T-helper 1 cell (primary cell): ENCODE measurements around the gene NIBAN1.

Experiments used
- DNase-seq, 5 donors: peaks; one replicate each; pipeline ENCODE4 v3.0.0-alpha.2; 2012 to 2020

Gene NIBAN1

DNA sequence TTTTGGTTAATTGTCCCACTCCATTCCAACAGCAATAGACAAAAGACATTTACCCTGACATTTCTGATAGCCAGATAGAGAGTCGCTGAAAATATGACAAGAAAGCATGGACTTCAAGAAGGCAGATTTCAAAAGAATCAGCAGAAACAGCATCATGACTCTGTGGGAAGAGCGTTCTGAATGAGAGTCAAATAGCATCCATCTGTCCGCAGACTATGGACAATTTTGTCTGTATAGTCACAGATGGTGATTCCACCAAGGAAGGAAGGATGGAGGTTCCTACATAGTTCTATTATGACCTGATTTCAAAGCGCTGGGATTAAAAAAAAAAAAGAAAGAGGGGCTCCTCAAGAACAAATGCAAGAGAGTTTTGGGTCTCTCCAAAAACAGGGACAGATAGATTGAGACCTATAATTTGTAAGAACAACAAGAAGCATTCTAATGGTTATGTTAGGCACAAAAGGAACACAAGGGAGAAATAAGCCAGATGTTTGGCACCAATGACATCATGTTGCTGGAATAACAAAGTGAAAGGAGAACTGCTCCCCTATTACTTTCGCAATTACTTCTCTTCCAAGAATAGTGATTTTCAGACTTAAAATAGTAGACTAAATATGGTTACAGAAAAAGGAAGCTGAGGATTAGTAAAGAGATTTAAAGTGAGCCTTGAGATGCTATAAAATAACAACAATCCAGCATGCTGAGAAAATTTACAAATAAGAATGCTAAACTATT, 28.5 kb downstream of the NIBAN1 start:
- no peak for DNase-seq

DNA sequence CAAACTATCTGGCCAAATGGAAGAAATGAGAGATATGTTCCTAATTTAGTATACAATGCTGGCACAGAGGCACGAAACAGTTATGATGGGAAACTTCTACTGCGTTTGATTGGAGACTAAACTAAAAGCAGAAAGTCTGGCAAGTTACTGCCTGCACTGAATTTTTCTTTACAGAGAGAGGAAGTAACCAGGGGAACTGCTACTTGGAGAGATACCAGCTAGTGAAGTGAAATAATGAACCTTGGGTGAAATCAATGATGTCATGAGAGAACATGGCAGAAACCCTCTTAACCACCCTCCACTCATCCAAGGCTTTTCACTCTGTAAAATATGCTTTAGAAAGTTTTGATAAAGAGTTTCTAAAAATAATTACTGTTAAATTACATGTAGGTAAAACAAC, 29.3 kb downstream of the NIBAN1 start:
- no peak for DNase-seq

DNA sequence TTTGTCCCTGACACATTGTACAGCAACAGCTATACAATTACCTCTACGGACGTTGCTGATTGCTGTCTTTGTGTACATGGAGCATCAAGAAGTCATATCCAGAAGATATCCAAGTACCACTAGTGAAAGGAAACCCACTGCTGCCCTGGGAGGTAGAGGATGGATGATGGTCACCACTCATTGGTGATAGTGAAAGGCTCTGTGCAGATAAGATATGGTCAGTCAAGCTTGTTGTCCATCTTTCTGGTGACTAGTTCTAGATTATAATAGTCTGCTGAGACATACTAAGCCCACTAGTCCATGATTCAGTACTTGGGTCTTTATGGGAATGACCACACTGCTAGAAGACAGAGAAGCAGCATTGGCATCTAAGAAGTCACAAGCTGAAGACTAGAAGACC, 30.3 kb downstream of the NIBAN1 start:
- DNase-seq, result no peak

DNA sequence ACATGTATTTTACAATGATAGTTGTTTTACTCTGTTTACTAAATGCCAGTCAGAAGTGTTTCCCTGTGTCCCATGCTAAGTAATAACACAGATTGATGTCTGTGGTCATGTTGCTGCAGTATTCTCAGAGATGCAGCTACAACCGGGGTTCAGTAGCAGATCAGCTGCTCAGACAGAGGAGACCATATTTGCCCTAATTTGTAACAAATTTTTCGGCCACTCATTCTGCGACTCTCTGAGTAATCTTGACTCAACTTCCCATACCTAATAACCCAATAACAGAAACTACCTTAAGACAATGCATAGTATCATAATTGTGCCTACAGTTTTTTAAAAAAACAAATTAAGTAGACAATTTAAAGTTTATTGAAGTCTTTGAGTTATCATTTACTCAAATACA, 32.6 kb downstream of the NIBAN1 start:
- DNase-seq, result peak in 1 of 5 donors; percentile 58

DNA sequence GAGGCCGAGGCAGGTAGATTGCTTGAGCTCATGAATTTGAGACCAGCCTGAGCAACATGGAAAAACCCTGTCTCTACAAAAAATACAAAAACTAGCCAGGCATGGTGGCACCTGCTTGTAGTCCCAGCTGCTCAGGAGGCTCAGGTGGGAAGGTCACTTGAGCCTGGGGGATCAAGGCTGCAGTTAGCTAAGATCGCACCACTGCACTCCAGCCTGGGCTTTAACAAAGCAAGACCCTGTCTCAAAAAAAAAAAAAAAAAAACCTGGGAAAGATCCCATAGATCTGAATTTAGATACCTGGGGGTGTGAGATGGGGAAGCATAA, 32.9 kb downstream of the NIBAN1 start:
- no peak for DNase-seq

DNA sequence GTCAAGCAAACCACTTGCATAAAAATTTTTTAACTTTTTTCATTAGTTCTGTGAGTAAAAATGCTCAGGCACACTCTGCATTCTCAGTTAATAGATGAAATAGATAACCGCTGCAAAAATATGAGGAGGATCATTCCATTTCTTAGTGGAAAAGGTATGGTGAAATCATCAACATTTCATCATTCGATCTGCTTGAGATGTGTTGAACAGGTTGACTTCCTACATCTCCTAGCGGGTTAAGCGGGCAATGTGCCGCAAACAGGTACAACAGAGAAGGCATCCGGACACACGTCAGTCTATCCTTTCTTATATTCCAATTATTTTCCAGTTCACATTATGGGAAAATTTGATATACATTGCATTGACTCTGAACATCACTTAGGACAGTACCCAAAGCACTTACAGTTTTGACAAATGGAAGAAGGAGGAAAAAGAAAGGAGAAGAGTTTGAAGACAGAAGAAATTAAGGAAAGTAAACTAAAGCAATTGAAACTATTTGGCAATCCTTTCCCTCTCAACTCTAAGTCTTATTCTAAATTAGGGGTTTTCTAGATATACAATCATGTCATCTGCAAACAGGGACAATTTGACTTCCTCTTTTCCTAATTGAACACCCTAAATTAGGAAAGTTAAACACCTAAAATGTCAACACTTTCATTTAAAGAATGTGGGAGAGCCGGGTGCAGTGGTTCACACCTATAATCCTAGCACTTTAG, 33.5 kb downstream of the NIBAN1 start:
- DNase-seq, result no peak

DNA sequence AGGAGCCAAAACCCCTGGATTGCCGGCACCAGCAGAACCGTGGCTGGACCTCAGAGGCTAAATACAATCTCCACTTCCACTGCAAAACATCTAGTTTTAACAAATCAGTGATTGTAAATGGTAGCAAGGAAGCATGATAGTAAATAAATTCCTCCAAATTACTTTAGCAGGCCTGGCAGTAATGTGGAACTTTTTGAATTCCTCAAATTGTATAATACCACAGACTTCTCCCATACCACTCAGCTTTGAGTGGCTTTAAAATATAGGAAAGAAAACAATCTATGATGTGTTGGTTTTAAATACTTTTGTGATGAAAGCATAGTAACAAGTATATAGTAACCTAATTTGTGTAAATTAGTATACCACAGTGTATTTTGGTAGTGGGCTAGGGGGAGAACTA, 34.1 kb downstream of the NIBAN1 start:
- no peak for DNase-seq

DNA sequence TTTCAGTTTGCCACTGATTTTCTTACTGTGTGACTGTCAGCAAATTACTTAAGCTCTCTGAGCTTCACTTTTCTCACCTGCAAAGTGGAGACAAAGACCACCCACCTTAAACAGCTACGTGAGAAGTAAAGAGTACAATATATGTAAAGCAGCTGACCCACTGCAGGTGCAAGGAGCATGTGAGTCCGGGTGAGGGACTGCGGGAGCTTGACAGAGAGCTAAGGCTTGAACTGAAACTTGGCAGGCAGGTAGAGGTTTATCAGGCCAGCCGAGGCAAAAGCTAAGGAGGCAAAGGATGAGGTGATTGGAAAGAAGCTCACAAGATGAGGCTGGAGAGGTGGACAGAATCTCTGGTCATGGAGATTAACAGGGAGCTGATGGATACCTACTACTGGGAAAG, 36.6 kb downstream of the NIBAN1 start:
- no peak for DNase-seq

DNA sequence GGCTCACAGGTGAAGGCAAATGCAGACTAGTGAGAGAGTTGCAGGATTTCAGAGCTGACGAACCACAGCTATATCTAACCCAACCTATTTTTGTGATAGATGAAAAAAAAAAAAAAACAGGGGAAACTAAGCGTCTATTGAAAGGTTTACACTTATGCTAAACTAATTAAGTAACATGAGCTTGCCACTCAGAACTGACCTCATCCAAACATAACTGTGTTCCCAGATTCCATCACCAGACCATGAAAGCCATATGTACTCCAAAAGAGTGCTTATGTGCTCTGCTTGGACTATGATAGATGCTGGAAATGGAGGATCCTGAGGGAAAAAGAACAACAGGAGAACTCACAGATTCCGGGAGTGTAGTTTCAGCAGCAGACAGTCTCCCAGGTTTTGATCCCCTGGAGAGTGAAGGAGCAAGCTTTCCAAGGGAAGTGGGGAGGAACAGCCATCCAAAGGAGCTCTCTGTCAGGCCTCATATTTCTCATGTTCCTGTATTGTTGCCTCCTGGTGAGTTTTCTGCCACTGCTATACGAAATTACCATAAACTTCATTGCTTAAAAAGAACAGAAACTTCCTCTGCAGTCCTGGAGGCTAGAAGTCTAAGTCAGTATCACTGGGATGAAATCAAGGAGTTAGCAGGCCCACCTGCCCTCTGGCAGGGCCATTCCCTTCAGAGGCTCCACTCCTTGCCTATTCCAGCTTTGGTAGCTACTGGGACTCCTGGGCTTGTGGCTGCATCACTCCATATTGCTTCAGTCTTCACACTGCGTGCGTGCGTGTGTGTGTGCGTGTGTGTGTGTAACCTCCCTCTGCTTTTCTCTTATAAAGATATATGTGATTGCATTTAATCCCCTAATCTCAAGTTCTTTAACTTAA, 38.1 kb downstream of the NIBAN1 start:
- DNase-seq, result no peak

DNA sequence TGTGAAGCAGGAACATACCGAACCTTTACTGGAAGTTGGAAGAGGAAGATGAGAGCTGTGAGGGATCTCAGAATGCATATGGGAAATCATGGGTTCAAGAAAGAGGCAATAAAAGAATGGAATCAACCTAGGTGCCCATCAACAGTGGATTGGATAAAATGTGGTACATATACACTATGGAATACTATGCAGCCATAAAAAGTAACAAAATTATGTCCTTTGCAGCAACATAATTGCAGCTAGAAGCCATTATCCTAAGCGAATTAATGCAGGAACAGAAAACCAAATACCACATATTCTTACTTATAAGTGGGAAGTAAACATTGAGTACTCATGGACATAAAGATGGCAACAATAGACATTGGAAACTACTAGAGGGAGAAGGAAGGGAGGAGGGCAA, 40.4 kb downstream of the NIBAN1 start:
- DNase-seq, result no peak

DNA sequence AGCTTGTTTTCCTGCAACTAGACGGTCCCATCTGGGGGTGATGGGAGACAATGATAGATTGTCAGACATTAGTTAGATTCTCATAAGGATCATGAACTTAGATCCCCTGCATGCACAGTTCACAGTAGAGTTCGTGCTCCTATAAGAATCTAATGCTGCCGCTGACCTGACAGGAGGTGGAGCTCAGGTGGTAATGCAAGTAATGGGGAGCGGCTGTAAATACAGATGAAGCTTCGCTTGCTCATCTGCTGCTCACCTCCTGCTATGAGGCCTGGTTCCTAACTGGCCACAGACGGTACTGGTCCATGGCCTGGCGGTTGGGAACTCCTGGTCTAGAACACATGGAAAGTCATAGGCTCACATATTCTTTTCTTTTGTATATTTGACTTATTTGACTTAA, 42.0 kb downstream of the NIBAN1 start:
- no peak for DNase-seq

DNA sequence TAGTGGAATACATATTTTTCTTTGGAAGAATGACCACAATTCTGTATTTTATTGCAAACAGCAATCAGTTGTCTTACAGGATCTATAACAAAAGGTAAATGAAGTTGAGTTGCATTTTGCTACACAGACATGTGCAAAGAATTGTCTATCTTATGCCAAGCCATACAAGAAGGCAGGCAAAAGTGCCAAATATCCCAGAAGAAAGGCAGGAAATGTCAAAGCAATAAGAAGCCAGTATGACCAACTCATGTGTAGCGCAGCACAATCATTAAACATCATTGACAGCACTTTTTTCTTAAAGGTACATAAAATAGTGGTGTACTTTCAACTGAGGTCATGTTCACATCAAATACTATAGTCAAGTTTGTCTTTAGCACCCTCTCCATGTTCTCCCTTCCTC, 42.7 kb downstream of the NIBAN1 start:
- no peak for DNase-seq

DNA sequence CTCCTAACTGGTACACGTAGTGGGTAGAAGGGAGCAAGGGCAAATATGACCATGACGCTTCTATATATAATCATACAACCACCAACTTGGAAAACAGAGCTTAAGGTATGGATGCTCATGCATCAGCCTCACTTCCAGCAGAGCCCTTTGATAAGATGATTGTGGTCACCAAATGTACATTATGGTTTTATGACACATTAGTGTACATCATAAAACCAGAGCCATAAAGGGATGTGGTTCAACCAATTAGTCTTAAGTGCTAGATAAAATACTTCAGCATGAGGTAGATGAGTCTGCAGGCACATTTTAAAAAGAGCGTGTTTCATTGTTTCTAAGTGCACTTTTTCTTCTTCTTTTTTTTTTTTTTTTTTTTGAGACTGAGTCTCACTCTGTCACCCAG, 43.7 kb downstream of the NIBAN1 start:
- DNase-seq, result peak in 1 of 5 donors; percentile 18

DNA sequence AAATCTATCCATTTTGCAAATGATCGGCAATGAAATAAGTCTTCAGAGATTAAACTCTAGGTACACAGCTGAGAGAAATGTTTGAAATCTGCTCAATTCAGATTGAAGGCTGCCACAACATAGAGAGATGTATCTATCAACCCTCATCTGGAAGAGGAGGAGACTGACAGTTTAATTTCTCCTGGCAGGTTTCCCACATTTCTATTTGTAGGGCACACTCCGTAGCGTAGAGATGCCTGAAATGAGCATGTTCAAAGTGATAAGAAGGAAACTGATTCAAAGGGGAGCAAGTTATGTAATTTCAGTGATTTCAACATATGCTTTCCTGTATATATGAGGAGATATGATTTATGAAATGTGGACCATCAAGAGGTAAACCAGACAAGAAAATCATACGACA, 44.1 kb downstream of the NIBAN1 start:
- DNase-seq, result no peak

DNA sequence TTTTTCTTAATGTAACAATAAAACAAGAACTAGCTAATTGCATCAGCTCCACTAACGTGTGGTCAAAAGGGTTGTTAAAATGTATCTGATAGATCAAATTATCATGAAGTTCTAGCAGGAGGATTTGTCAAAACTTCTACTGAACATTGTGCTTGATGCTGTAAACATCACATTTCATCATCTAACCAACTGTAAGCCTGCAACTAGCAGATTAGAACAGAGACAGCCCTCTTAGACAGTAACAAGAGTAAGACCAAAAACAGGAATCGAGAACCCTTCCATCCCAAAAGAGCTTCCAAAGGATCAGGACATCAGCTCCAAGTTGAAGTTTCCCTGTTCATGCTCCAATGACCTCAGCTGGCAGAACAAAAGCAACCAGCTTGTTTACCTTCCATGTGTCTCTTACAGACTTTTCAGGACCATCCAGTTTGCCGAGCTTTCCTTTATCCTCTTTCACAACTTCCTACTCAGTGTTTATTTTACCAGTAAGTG, 44.6 kb downstream of the NIBAN1 start:
- DNase-seq, result no peak

DNA sequence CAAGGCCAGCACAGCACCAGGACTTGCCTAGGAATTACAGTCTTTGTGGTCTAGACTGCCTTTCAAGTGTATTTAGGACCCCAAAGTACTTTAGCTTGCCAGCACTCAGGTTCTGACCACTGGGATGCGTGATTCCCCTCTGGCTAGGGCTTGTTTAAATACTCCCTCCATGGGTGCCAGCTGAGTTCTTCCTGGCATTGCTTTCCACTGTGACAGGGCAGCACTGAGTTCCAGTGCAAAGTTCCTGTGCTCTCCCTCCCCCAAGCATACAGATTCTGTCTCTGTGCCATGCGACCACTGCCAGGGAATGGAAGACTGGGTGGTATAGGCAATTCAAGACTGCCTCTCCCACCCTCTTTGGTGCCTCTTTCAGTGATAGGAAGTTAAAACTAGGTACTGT, 45.9 kb downstream of the NIBAN1 start:
- DNase-seq, result no peak
